GM12874 (cell line): Measurements from ENCODE around the gene HOXC10.

ENCODE experiments used
- TF ChIP-seq, protein P1 (sequence below): IDR thresholded peaks from 2 replicates; pipeline ENCODE4 v1.5.1; 2011; ENCODE audit warnings: low read depth, mild to moderate bottlenecking, control low read depth, low read length, moderate library complexity; ENCODE audit not compliant: insufficient read depth

HOXC10 gene

DNA sequence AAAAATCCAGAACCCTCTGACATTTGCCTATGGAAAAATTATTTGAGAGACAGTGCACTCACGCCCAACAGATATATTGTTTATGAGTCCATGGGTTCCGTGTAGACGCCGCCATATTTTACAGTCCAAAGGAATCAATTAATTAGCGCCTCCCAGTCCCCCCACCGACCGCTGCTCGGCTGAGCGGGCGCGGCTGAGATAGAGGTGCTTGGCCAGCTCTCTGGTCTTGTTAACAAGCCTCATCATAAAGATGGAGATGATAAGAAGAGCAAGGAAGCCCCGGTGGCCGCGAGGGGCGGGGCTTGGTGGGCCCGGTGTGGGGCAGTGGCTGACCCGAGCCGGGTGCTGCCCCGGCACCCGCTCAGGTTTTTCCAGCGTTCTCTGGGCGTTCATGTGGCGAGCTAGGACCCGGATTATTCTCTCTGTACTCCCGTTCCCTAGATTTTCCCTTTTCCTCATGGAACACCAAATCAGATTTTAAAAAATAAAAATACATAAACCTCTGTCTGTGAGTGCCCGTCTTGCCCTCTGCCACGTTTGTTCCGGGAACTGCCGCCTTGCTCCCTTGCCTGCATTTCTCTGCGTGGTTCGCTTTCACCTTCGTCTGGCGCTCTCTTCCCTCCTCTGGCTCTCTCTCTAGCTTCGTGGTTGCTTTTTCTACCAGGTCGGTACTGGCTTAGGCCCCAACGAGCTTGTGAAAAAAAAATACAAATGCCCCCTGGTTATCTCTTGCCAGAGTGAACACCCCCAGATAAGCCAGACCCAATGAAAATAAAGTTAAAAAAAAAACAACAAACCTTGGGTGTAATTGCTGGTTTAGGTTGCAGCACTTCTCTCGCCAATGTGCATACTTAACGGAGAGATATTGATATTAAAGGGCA, 21.3 kb upstream of the HOXC10 start:
- TF ChIP-seq, protein P1, sequence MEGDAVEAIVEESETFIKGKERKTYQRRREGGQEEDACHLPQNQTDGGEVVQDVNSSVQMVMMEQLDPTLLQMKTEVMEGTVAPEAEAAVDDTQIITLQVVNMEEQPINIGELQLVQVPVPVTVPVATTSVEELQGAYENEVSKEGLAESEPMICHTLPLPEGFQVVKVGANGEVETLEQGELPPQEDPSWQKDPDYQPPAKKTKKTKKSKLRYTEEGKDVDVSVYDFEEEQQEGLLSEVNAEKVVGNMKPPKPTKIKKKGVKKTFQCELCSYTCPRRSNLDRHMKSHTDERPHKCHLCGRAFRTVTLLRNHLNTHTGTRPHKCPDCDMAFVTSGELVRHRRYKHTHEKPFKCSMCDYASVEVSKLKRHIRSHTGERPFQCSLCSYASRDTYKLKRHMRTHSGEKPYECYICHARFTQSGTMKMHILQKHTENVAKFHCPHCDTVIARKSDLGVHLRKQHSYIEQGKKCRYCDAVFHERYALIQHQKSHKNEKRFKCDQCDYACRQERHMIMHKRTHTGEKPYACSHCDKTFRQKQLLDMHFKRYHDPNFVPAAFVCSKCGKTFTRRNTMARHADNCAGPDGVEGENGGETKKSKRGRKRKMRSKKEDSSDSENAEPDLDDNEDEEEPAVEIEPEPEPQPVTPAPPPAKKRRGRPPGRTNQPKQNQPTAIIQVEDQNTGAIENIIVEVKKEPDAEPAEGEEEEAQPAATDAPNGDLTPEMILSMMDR, result no peak

DNA sequence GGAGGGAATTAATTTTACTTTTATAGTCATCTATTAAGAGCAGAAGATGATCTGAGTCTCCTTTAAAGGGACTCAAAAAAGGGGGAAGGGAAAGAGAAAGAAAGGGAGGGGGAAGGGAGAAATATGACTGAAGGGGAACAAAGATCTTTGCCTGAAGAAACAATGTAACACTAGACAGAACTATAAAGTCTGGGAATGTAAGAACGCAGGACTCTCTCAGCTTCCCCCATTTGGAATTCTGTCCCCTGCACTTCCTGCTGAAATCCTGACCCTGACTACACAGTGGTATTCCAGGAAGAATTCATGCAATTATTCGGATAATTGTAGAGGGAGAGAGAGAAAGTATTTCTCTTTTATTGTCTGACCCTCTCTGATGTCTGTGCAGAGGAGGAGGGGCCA, 20.6 kb upstream of the HOXC10 start:
- TF ChIP-seq, protein P1, result no peak

DNA sequence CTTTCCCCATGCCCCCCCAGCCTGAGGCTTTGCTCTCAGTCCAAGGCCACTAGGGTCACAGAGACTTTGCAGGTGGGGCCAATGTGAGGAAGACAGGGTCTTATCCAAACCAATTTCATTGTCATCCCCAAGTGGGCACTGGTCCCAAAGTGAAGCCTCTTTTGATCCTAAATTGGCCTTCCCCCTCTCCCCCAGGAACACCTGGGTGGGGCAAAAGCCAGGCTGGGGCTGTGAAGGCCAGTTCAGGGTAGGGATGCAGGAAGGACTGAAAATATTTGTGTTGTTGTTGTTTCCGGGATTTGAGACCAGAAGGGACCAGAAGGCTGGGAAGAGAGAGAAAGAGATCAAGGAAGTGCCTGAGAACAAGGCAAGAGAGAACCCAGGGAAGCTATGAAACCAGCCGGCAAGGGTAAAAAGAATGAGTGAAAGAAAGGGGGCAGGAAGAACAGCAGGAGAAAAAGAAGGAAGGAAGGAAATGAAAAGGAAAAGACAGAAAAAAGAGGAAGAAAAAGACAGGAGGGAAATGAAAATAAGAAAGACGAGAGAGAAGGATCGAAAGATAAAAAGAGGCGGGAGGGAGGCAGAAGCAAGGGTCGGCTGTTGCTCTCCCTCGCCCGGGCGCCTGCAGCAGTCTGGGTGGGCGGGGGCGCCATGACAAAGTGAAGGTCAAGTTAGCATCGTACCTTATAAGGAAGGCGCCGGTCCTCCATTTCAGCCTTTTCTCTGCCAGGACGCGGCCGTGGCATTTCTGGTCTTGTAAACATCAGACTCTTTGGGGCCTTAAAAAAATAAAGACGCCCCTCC, 19.5 kb upstream of the HOXC10 start:
- TF ChIP-seq, protein P1, result no peak

DNA sequence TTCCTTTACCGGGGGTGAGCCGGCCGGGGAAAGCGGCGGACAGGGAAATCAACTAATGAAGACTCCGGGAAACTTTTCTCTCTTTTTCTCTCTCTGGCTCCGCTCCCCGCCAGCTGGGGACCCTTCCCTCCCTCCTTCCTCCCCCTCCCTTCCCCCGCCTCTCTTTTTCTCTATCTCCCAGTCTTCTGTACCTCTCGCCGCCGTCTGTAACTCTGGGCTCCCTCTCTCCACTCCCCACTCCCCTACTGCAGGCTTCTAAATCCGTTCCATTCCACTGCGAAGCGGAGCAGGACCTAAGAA, 18.9 kb upstream of the HOXC10 start:
- TF ChIP-seq, protein P1, result no peak

DNA sequence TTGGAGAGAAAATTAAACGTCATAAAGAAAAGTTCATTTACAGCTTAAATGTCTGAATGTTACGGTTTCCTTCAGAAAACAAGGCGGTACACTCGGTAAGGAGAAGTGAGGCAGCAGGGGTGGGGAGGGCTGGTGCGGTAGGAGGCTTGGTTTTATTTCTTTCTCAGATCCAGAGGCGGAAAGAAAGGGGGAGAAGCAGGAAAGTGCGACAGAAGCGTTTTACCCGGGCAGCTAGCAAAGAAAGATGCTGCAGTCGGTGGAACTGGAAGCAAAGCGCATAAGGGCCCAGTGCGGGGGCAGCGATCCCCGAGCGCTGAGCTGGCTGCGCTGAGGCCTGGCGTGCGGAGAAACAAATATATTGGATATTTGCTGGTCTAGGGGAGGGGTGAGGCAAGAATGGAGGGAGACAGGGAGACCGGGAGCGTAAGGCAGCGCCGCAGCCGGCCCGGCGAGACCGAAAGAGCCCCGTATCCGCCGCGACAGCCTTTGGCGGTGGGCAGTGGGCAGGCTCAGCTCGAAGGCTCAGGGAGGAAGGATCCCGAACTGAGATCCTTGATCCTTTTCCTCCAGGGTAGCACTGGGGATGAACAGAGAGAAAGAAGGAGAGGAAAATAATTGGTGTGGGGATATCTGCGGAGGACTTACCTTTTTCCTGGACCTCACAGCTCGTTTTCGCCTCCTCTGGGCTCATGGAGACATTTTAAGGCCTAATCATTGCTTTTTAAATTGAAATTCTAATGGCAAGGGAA, 18.4 kb upstream of the HOXC10 start:
- TF ChIP-seq, protein P1, result no peak

DNA sequence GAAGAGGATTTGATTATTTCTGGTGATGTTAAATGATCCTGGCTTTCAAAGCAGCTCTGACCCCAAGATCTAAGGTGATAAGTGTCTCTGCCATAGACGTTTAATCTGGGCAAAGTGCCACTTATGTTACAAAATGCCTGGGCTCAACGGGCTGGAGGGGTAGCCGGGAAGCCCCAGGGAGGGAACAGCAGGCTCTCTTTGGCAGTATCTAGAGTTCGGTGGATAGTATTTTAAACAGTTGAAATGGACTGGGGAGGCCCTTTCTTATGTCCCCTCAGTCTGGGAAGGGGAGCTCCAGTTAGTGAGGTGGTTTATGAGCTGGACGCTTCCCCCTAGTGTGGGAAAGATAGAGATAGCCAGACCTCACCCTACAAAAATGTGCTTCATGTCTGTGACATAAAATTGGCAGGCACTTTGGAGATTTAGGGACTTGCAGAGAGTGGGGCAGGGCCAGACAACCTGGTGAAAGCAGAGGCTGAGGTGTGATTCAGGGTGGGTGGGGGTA, 17.5 kb upstream of the HOXC10 start:
- TF ChIP-seq, protein P1, result no peak
